GM12891 (cell line): ENCODE results near the gene NDUFB7.

ENCODE experiments used
- DNase-seq: peaks from one replicate; pipeline ENCODE4 v3.0.0; 2011; ENCODE audit warnings: low spot score; ENCODE audit not compliant: insufficient read length
- FAIRE-seq: peaks from 2 replicates; lab custom pipeline; 2011; peaks lifted over from hg19 to GRCh38; lab: Jason Lieb, UNC
- PAX5 ChIP-seq: IDR thresholded peaks from 2 replicates; pipeline ENCODE4 v1.6.1; 2011; ENCODE audit warnings: low read length, moderate library complexity, mild to moderate bottlenecking; ENCODE audit not compliant: insufficient read depth, severe bottlenecking
- POLR2A ChIP-seq: IDR thresholded peaks from 2 replicates; pipeline ENCODE4 v1.6.1; 2011; ENCODE audit warnings: low read depth, low read length, control low read depth
- POLR2AphosphoS5 ChIP-seq: IDR thresholded peaks from 2 replicates; pipeline ENCODE4 v1.6.1; 2011; ENCODE audit warnings: low read depth, low read length, control low read depth
- POU2F2 ChIP-seq: IDR thresholded peaks from 2 replicates; pipeline ENCODE4 v1.6.1; 2011; ENCODE audit warnings: low read depth, mild to moderate bottlenecking, control low read depth, low read length, moderate library complexity
- SPI1 ChIP-seq: IDR thresholded peaks from 2 replicates; pipeline ENCODE4 v1.6.1; 2011; ENCODE audit warnings: low read depth, low read length, control low read depth
- TAF1 ChIP-seq: IDR thresholded peaks from 2 replicates; pipeline ENCODE4 v1.6.1; 2011; ENCODE audit warnings: low read depth, low read length, control low read depth

The NDUFB7 gene

DNA sequence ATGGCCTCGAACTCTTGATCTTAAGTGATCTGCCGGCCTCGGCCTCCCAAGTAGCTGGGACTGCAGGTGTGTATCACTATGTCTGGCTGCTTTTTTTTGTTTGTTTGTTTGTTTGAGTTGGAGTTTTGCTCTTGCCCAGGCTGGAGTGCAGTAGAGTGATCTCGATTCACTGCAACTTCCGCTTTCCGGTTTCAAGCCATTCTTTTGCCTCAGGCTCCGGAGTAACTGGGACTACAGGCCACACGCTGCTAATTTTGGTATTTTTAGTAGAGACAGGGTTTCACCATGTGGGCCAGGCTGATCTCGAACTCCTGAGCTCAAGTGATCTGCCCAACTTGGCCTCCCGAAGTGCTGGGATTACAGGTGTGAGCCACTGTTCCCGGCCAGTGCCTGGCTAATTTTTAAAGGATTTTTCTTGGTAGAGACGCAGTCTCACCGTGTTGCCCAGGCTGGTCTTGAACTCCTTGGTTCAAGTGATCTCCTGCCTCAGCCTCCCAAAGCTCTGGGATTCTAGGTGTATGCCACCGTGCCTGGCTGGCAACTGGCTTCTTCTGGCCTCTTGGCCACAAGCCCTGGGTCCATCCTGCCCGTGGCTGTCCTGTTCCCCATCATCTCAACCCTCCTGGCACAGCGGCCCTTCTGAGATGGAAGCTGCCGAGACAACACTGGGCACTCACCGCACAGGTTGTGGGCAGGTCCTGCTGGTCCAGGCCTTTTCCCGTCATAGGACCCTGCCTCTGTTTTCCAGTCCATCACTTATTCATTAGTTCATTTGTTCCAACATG, 30.9 kb downstream of the NDUFB7 start:
- FAIRE-seq (no peak), DNase-seq (no peak)
- TF ChIP-seq POLR2AphosphoS5: no peak

GRCh38 chr19:14536926-14537692, 34.8 kb downstream of the NDUFB7 start:
- FAIRE-seq (no peak), DNase-seq (no peak)
- no peak for TF ChIP-seq SPI1

DNA sequence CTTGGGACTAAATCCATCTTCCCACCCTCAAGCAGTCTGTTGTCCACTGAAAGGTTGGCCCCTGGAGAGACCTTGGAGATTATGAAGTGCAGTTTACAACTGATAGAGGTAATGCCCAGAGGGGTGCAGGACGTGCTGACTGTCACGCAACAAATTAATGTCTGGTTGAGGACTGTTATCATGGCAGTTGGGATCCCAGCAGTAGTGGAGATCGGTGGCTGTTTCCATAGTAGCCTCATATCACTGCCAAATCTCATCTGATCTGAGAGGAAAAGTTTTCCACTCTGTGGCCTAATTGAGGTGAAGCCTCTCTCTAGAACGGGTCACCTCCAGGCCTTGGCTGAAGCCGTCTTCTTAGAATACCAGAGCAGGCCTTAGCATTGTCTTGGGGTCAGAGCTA, 38.4 kb downstream of the NDUFB7 start:
- FAIRE-seq: no peak
- DNase-seq: no peak
- TF ChIP-seq TAF1 (no peak), POU2F2 (no peak), SPI1 (no peak), POLR2A (no peak), POLR2AphosphoS5 (no peak), PAX5 (no peak)

GRCh38 chr19:14530506-14530905, 41.4 kb downstream of the NDUFB7 start:
- no peak for FAIRE-seq
- DNase-seq: no peak
- TF ChIP-seq SPI1 (peak; percentile 69), POLR2A (no peak), POLR2AphosphoS5 (no peak), POU2F2 (no peak), TAF1 (no peak), PAX5 (no peak)

- TF ChIP-seq TAF1 (no peak), POU2F2 (no peak), SPI1 (no peak), PAX5 (no peak), POLR2AphosphoS5 (no peak), POLR2A (no peak)
- DNase-seq (no peak), FAIRE-seq (no peak)
Measured at GRCh38 chr19:14530005-14530348, 41.9 kb downstream of the NDUFB7 start.

- DNase-seq (peak; percentile 88), FAIRE-seq (peak; percentile 99)
- TF ChIP-seq TAF1: peak; percentile 94
- no peak; the same call in 1 of the 2 replicates for TF ChIP-seq POU2F2
- peak; percentile 93 for TF ChIP-seq POLR2A
- TF ChIP-seq POLR2AphosphoS5: peak; percentile 94
Measured at GRCh38 chr19:14529254-14530004, 42.4 kb downstream of the NDUFB7 start, which contains the start of gene TECR. Gene TECR, plus strand, starts transcription at chr19:14529594. Its CDS starts 103 bp downstream, at chr19:14529697.

- no peak for DNase-seq
Measured at GRCh38 chr19:14528419-14529253, 43.2 kb downstream of the NDUFB7 start.

GRCh38 chr19:14526423-14526822, 45.4 kb downstream of the NDUFB7 start:
- FAIRE-seq (no peak), DNase-seq (no peak)
- TF ChIP-seq POU2F2 (no peak), POLR2A (no peak), PAX5 (no peak), TAF1 (no peak), POLR2AphosphoS5 (no peak), SPI1 (no peak)

More at GRCh38 chr19:14528419-14529253, 43.2 kb downstream of the NDUFB7 start:
- FAIRE-seq: no peak
- TF ChIP-seq POLR2A (no peak), TAF1 (no peak), PAX5 (no peak), POU2F2 (no peak), SPI1 (no peak), POLR2AphosphoS5 (no peak)

- TF ChIP-seq POLR2AphosphoS5 (no peak), TAF1 (no peak), POU2F2 (no peak), SPI1 (no peak), POLR2A (no peak)
- FAIRE-seq: no peak
- DNase-seq: no peak
Measured at GRCh38 chr19:14525729-14526128, 46.1 kb downstream of the NDUFB7 start.
